ENCODE measurements around the gene NAA16.
"Not testable (repeated sequence)": the region's sequence is repeated elsewhere in the genome, so short reads cannot be mapped to it uniquely, and the experiment has no call there.

NAA16 gene

DNA sequence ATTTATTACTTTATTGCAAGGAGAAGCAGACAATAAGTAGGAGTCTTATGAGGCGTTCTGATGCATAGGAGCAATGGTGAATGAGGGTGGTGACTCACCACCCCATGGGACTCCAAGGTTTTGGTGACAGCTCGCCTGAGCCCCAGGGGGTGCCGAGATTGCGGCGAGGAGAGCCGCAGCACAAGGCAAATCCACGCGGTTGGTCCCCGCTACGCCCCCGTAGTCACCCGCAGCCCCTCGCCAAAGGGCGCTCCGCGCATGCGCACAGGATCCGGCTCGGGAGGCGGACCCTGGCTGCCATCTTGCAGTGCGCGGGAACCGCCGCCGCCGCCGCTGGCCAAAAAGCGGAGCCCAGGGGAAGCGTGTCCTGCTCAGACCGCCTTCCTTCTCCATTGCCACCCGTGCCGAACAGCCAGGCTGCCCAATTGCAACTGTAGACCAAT, at the start of gene NAA16:
Gene NAA16, plus strand, starts transcription at position 305 of the 443 bp plus-strand sequence. CDS start 262 bp downstream, outside the sequence.
- Mint-ChIP-seq H3K36me3 (no peaks in the 10 kb centered on the region), H3K27ac (peak within 1 kb of the TSS; percentile 88), H3K4me1 (peaks cover 22% of the 10 kb centered on the region), H3K27me3 (no peaks in the 10 kb centered on the region), H3K4me3 (peak within 1 kb of the TSS; percentile 93), H3K9me3 (no peaks in the 10 kb centered on the region)
- ATAC-seq, result peak; percentile 92

DNA sequence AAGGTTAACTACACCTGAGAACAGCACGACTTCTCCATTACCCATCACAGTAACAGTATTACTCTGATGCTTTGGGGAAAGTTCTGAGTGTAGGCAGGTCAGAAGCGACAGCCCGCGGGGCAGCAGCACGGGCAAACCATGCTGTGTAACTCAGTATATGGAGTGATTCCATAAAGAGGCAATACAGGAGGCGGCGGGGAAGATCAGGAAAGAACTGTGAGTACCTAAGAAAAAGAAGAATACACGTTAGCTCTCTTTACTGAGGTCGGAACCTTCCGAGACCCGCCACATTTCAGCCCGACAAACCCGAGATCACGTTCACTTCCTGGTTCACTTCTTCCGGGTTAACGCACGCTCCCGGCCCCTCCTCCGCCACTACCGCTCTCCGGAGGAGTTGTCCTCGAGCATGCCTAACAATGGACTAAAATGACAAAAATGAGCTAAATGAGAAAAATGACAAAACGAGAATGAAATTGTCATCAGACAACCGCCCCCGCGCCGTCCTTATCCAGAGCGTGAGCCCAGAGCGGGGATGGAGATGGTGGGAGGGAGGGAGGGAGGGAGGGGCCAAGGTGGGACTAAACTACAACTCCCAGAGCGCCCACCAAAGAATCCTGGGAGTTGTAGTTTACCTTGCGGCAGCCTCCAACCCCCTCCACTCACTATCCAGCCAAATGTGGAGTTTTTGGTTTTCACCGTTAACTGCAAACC, 47.7 kb upstream of the NAA16 start, which contains the start of gene MTRF1:
Gene MTRF1, minus strand, starts transcription at position 316 of the 711 bp plus-strand sequence. CDS start 2,669 bp downstream, outside the sequence.
- Mint-ChIP-seq H3K9me3 (no peaks in the 10 kb centered on the region), H3K4me3 (peak within 1 kb of the TSS; percentile 100), H3K4me1 (peaks cover 15% of the 10 kb centered on the region), H3K27me3 (no peaks in the 10 kb centered on the region), H3K27ac (peak within 1 kb of the TSS; percentile 96), H3K36me3 (peaks cover 23% of the 10 kb centered on the region)
- peak; percentile 97 for ATAC-seq

DNA sequence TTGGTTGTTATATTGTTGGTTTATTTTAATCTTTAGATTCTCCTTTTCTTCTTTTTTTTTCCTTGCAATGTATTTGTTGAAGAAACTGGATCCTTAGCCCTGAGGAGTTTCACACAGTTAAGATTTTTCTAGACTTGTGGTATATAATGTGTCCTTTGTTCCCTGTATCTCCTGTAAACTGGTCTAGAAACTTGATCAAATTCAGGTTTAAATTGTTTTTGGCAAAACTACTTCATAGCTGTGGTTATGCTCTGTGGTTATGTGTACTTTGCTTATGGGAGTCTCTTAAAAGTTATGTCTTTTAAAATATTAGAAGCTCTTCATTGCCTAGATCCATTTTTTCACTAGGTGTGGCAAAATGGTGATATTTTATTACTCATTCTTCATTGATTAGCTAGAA, 44.0 kb upstream of the NAA16 start:
- H3K27ac Mint-ChIP-seq, result no peak overlapping the region
- H3K9me3 Mint-ChIP-seq, result no peaks in the 10 kb centered on the region
- no peaks in the 10 kb centered on the region for H3K27me3 Mint-ChIP-seq
- H3K4me1 Mint-ChIP-seq, result peaks cover 21% of the 10 kb centered on the region
- H3K36me3 Mint-ChIP-seq, result no peaks in the 10 kb centered on the region
- no peak for ATAC-seq
- no peak overlapping the region for H3K4me3 Mint-ChIP-seq

GRCh38 chr13:41268764-41269163, 42.3 kb upstream of the NAA16 start:
- no peaks in the 10 kb centered on the region for H3K27me3 Mint-ChIP-seq
- H3K27ac Mint-ChIP-seq, result no peak overlapping the region
- ATAC-seq, result no peak
- no peaks in the 10 kb centered on the region for H3K9me3 Mint-ChIP-seq
- peaks cover 14% of the 10 kb centered on the region for H3K4me1 Mint-ChIP-seq
- no peaks in the 10 kb centered on the region for H3K36me3 Mint-ChIP-seq
- no peak overlapping the region for H3K4me3 Mint-ChIP-seq

- H3K36me3 Mint-ChIP-seq, result no peaks in the 10 kb centered on the region
- peak overlapping the region; percentile 77 for H3K27ac Mint-ChIP-seq
- ATAC-seq, result peak; percentile 62
- H3K4me1 Mint-ChIP-seq, result peaks cover 14% of the 10 kb centered on the region
- no peak overlapping the region for H3K4me3 Mint-ChIP-seq
- H3K9me3 Mint-ChIP-seq, result no peaks in the 10 kb centered on the region
- H3K27me3 Mint-ChIP-seq, result no peaks in the 10 kb centered on the region
Observed at GRCh38 chr13:41271456-41272285, 39.4 kb upstream of the NAA16 start.

DNA sequence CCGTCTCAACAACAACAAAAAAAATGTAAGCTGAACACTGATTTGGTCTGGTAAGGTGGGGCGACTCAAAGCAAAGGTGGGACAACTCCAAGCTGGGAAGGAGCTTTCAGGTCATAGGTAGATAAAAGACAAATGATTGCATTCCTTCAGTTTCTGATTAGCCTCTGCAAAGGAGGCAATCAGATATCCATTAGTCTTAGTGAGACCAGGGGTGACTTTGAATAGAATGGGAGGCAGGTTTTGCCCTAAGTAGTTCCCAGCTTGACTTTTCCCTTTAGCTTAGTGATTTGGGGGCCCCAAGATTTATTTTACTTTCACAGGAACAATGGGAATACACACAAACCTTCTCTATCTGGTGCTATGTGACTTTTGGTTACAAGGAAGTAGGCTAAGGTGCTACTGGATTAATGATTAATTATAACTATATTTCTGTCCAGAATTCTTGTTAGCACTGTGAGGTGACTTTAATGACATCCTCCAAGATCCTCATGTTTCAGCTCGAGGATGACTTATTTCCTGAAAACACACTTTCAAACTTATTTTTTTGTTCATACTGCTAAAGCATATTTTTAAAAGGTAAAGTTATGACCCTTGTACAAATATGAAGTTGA, 37.1 kb upstream of the NAA16 start:
- Mint-ChIP-seq H3K27ac (no peak overlapping the region), H3K27me3 (no peaks in the 10 kb centered on the region), H3K4me3 (no peak overlapping the region), H3K36me3 (no peaks in the 10 kb centered on the region), H3K4me1 (peaks cover 14% of the 10 kb centered on the region), H3K9me3 (no peaks in the 10 kb centered on the region)
- no peak for ATAC-seq

GRCh38 chr13:41274881-41275280, 36.2 kb upstream of the NAA16 start:
- H3K36me3 Mint-ChIP-seq, result no peaks in the 10 kb centered on the region
- ATAC-seq, result no peak
- no peaks in the 10 kb centered on the region for H3K9me3 Mint-ChIP-seq
- no peaks in the 10 kb centered on the region for H3K27me3 Mint-ChIP-seq
- H3K4me1 Mint-ChIP-seq, result peaks cover 14% of the 10 kb centered on the region
- H3K4me3 Mint-ChIP-seq, result no peak overlapping the region
- no peak overlapping the region for H3K27ac Mint-ChIP-seq

GRCh38 chr13:41276824-41277223, 34.2 kb upstream of the NAA16 start:
- no peak overlapping the region for H3K27ac Mint-ChIP-seq
- H3K27me3 Mint-ChIP-seq, result no peaks in the 10 kb centered on the region
- H3K36me3 Mint-ChIP-seq, result no peaks in the 10 kb centered on the region
- no peak for ATAC-seq
- peaks cover 5% of the 10 kb centered on the region for H3K4me1 Mint-ChIP-seq
- H3K9me3 Mint-ChIP-seq, result no peaks in the 10 kb centered on the region
- no peak overlapping the region for H3K4me3 Mint-ChIP-seq

GRCh38 chr13:41279156-41279555, 31.9 kb upstream of the NAA16 start:
- H3K27me3 Mint-ChIP-seq, H3K9me3 Mint-ChIP-seq, H3K4me3 Mint-ChIP-seq, H3K36me3 Mint-ChIP-seq, H3K4me1 Mint-ChIP-seq, H3K27ac Mint-ChIP-seq, ATAC-seq: not testable (repeated sequence)

- Mint-ChIP-seq H3K9me3 (no peaks in the 10 kb centered on the region), H3K4me1 (peaks cover 8% of the 10 kb centered on the region), H3K36me3 (no peaks in the 10 kb centered on the region), H3K27ac (no peak overlapping the region), H3K27me3 (no peaks in the 10 kb centered on the region), H3K4me3 (no peak overlapping the region)
- peak; percentile 67 for ATAC-seq
Observed at GRCh38 chr13:41282129-41282571, 28.9 kb upstream of the NAA16 start.

GRCh38 chr13:41284512-41285288, 26.4 kb upstream of the NAA16 start:
- Mint-ChIP-seq H3K27me3 (no peaks in the 10 kb centered on the region), H3K4me3 (no peak overlapping the region), H3K9me3 (no peaks in the 10 kb centered on the region), H3K27ac (no peak overlapping the region), H3K4me1 (peaks cover 8% of the 10 kb centered on the region), H3K36me3 (no peaks in the 10 kb centered on the region)
- no peak for ATAC-seq

GRCh38 chr13:41286370-41286769, 24.7 kb upstream of the NAA16 start:
- H3K9me3 Mint-ChIP-seq, result no peaks in the 10 kb centered on the region
- H3K4me3 Mint-ChIP-seq, result no peak overlapping the region
- H3K36me3 Mint-ChIP-seq, result peaks cover under 1% of the 10 kb centered on the region
- H3K27ac Mint-ChIP-seq, result no peak overlapping the region
- H3K4me1 Mint-ChIP-seq, result peaks cover 8% of the 10 kb centered on the region
- no peak for ATAC-seq
- H3K27me3 Mint-ChIP-seq, result peaks cover 4% of the 10 kb centered on the region

- peaks cover 2% of the 10 kb centered on the region for H3K9me3 Mint-ChIP-seq
- peaks cover 8% of the 10 kb centered on the region for H3K36me3 Mint-ChIP-seq
- no peak overlapping the region for H3K27ac Mint-ChIP-seq
- H3K4me3 Mint-ChIP-seq, result no peak overlapping the region
- H3K4me1 Mint-ChIP-seq, result no peaks in the 10 kb centered on the region
- peaks cover 13% of the 10 kb centered on the region for H3K27me3 Mint-ChIP-seq
- ATAC-seq, result no peak
Observed at GRCh38 chr13:41289463-41289881, 21.6 kb upstream of the NAA16 start.

DNA sequence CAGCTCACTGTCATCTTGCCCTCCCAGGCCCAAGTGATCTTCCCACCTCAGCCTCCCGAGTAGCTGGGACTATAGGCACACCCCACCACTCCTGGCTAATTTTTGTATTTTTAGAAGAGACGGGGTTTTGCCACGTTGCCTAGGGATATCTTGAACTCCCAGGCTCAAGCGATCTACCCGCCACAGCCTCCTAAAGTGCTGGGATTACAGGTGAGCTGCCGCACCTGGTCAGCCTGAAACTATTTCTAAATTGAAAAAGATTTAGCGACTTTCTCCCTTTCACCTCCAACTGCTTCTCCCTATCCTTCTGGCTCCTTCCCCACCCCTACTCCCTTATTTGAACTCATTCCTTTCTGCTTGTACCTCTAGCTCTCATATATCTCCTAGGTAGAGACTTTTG, 19.8 kb upstream of the NAA16 start:
- peaks cover 8% of the 10 kb centered on the region for H3K36me3 Mint-ChIP-seq
- peaks cover 3% of the 10 kb centered on the region for H3K9me3 Mint-ChIP-seq
- no peaks in the 10 kb centered on the region for H3K4me1 Mint-ChIP-seq
- no peak overlapping the region for H3K27ac Mint-ChIP-seq
- ATAC-seq, result no peak
- peaks cover 13% of the 10 kb centered on the region for H3K27me3 Mint-ChIP-seq
- no peak overlapping the region for H3K4me3 Mint-ChIP-seq

GRCh38 chr13:41293272-41293671, 17.8 kb upstream of the NAA16 start:
- no peak for ATAC-seq
- H3K4me1 Mint-ChIP-seq, result no peaks in the 10 kb centered on the region
- no peak overlapping the region for H3K27ac Mint-ChIP-seq
- peaks cover 8% of the 10 kb centered on the region for H3K36me3 Mint-ChIP-seq
- H3K4me3 Mint-ChIP-seq, result no peak overlapping the region
- peaks cover 3% of the 10 kb centered on the region for H3K9me3 Mint-ChIP-seq
- peaks cover 14% of the 10 kb centered on the region for H3K27me3 Mint-ChIP-seq
